ENCODE results near the gene BCL11A. TPM values are rescaled to one million over a fixed set of nuclear protein-coding genes. Genes with fewer than 3 reads are reported as not detected.

The BCL11A gene
- polyA plus RNA-seq, 1 donor from 2014 or later: 44.0 TPM

DNA sequence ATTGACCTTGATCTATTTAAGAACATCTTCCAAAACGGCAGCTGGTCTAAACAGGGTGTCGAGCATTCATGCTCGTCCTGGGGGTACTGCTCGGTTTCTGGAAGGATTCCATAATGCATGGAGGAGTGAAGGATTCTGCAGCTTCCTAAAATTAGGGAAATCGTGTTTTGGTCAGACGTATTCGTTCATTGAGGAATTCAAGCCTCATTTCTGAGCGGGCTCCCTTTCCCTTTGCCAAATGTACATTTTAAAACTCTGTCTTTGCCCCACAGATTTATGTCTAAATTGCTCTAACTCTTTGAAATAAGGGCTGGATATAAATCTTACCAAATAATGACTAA, 144.0 kb downstream of the BCL11A start:
- Histone ChIP-seq H3K9ac (ENCODE audit: low read length) (no peak overlapping the region), H3F3A (ENCODE audit: insufficient read depth, low read length, poor library complexity, severe bottlenecking) (no peaks in the 10 kb centered on the region), H3K79me2 (replicated peaks; ENCODE audit: insufficient read depth, low read length) (no peaks in the 10 kb centered on the region), H3K4me2 (ENCODE audit: low read length) (no peak overlapping the region), H3K27ac (ENCODE audit: low read length) (no peak overlapping the region), H3K27me3 (ENCODE audit: insufficient read depth, low read depth, low read length) (no peaks in the 10 kb centered on the region), H3K4me3 (ENCODE audit: low read length) (no peak overlapping the region), H3K9me2 (ENCODE audit: insufficient read depth, low read length) (no peaks in the 10 kb centered on the region), H3K36me3 (ENCODE audit: insufficient read depth, low read length) (no peaks in the 10 kb centered on the region), H3K9me3 (ENCODE audit: low read length) (no peaks in the 10 kb centered on the region), H4K20me1 (ENCODE audit: insufficient read depth) (no peaks in the 10 kb centered on the region), H2AFZ (ENCODE audit: low read depth, low read length) (no peak overlapping the region)
- TF ChIP-seq, protein P1, sequence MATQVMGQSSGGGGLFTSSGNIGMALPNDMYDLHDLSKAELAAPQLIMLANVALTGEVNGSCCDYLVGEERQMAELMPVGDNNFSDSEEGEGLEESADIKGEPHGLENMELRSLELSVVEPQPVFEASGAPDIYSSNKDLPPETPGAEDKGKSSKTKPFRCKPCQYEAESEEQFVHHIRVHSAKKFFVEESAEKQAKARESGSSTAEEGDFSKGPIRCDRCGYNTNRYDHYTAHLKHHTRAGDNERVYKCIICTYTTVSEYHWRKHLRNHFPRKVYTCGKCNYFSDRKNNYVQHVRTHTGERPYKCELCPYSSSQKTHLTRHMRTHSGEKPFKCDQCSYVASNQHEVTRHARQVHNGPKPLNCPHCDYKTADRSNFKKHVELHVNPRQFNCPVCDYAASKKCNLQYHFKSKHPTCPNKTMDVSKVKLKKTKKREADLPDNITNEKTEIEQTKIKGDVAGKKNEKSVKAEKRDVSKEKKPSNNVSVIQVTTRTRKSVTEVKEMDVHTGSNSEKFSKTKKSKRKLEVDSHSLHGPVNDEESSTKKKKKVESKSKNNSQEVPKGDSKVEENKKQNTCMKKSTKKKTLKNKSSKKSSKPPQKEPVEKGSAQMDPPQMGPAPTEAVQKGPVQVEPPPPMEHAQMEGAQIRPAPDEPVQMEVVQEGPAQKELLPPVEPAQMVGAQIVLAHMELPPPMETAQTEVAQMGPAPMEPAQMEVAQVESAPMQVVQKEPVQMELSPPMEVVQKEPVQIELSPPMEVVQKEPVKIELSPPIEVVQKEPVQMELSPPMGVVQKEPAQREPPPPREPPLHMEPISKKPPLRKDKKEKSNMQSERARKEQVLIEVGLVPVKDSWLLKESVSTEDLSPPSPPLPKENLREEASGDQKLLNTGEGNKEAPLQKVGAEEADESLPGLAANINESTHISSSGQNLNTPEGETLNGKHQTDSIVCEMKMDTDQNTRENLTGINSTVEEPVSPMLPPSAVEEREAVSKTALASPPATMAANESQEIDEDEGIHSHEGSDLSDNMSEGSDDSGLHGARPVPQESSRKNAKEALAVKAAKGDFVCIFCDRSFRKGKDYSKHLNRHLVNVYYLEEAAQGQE (IDR thresholded peaks at IDR 0.05; ENCODE audit: borderline replicate concordance): no peak
- TF ChIP-seq EP300 (conservative IDR thresholded peaks at IDR 0.05; ENCODE audit: poor library complexity, severe bottlenecking) (no peak), RAD21 (conservative IDR thresholded peaks at IDR 0.05) (no peak), MXI1 (conservative IDR thresholded peaks at IDR 0.05; ENCODE audit: poor library complexity, severe bottlenecking) (no peak), POLR2AphosphoS5 (IDR thresholded peaks at IDR 0.05) (no peak), TAF1 (IDR thresholded peaks at IDR 0.05; ENCODE audit: low read depth) (no peak), EZH2 (IDR thresholded peaks at IDR 0.05; ENCODE audit: borderline replicate concordance, insufficient read depth, low read length, poor library complexity, severe bottlenecking) (no peak), SMC3 (conservative IDR thresholded peaks at IDR 0.05; ENCODE audit: poor library complexity) (no peak)
- TF ChIP-seq, protein P2, sequence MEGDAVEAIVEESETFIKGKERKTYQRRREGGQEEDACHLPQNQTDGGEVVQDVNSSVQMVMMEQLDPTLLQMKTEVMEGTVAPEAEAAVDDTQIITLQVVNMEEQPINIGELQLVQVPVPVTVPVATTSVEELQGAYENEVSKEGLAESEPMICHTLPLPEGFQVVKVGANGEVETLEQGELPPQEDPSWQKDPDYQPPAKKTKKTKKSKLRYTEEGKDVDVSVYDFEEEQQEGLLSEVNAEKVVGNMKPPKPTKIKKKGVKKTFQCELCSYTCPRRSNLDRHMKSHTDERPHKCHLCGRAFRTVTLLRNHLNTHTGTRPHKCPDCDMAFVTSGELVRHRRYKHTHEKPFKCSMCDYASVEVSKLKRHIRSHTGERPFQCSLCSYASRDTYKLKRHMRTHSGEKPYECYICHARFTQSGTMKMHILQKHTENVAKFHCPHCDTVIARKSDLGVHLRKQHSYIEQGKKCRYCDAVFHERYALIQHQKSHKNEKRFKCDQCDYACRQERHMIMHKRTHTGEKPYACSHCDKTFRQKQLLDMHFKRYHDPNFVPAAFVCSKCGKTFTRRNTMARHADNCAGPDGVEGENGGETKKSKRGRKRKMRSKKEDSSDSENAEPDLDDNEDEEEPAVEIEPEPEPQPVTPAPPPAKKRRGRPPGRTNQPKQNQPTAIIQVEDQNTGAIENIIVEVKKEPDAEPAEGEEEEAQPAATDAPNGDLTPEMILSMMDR (IDR thresholded peaks at IDR 0.05; ENCODE audit: poor library complexity, severe bottlenecking): no peak

DNA sequence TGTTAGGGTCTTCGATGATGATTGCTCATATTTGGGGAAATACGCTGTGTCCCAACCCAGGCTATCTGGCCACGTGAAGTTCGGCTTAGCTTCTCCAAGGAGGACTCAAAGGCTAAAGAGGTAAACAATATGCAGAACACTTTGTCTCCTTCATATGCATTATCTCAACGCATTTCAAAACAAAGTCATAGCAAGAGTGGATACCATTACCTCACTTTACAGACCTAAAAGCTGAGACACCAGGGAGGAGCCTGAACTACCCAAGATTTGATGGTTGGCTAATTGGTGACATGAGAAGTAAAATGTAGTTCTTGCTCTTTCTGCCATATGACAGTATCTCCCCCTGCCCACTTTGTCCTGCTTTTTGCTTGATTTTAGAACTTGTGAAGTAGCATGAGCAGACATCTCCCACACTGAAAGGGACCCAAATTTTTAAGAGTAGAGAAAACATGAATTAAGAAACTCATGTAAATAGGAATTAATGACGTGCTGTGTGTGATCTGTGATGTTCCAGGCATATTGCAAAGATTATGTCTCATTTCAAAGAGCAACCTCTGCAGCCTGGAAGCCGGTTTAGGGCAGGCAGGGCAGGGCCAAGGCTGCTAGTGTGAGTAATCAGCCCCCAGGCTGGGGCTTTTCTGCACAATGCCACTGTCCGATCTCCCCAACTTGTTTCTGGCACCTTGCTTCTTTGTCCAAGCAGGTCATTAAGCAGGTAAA, 144.5 kb downstream of the BCL11A start:
- no peak overlapping the region for H3K4me3 ChIP-seq (ENCODE audit: low read length)
- H3K79me2 ChIP-seq (replicated peaks; ENCODE audit: insufficient read depth, low read length): no peaks in the 10 kb centered on the region
- no peak overlapping the region for H2AFZ ChIP-seq (ENCODE audit: low read depth, low read length)
- H3K9me2 ChIP-seq (ENCODE audit: insufficient read depth, low read length): no peaks in the 10 kb centered on the region
- TF ChIP-seq RAD21 (conservative IDR thresholded peaks at IDR 0.05): no peak
- TF ChIP-seq MXI1 (conservative IDR thresholded peaks at IDR 0.05; ENCODE audit: poor library complexity, severe bottlenecking): no peak
- TF ChIP-seq, protein P1 (IDR thresholded peaks at IDR 0.05; ENCODE audit: borderline replicate concordance): no peak
- no peak for TF ChIP-seq EP300 (conservative IDR thresholded peaks at IDR 0.05; ENCODE audit: poor library complexity, severe bottlenecking)
- TF ChIP-seq POLR2AphosphoS5 (IDR thresholded peaks at IDR 0.05): no peak
- TF ChIP-seq TAF1 (IDR thresholded peaks at IDR 0.05; ENCODE audit: low read depth): no peak
- no peak for TF ChIP-seq SMC3 (conservative IDR thresholded peaks at IDR 0.05; ENCODE audit: poor library complexity)
- TF ChIP-seq EZH2 (IDR thresholded peaks at IDR 0.05; ENCODE audit: borderline replicate concordance, insufficient read depth, low read length, poor library complexity, severe bottlenecking): no peak
- no peaks in the 10 kb centered on the region for H3K9me3 ChIP-seq (ENCODE audit: low read length)
- no peaks in the 10 kb centered on the region for H4K20me1 ChIP-seq (ENCODE audit: insufficient read depth)
- no peak overlapping the region for H3K27ac ChIP-seq (ENCODE audit: low read length)
- no peaks in the 10 kb centered on the region for H3K36me3 ChIP-seq (ENCODE audit: insufficient read depth, low read length)
- H3F3A ChIP-seq (ENCODE audit: insufficient read depth, low read length, poor library complexity, severe bottlenecking): no peaks in the 10 kb centered on the region
- H3K27me3 ChIP-seq (ENCODE audit: insufficient read depth, low read depth, low read length): no peaks in the 10 kb centered on the region
- H3K4me2 ChIP-seq (ENCODE audit: low read length): no peak overlapping the region
- H3K9ac ChIP-seq (ENCODE audit: low read length): no peak overlapping the region
